Neural cell (in vitro differentiated cells): ENCODE measurements around the gene PCGF6.
A peak's percentile ranks its signal among the peaks of the same experiment; 100 is the strongest.

Source experiments
- EP300 ChIP-seq: fragments of 450-650 bp; conservative IDR thresholded peaks from 2 replicates; pipeline ENCODE4 v1.6.1; 2014; ENCODE audit warnings: antibody characterized with exemption, mild to moderate bottlenecking, moderate library complexity; ENCODE audit not compliant: poor library complexity, severe bottlenecking
- EZH2 ChIP-seq: fragments of 200-600, 300-800 bp; shearing (Covaris generic), sonication (generic); IDR thresholded peaks from 2 replicates; pipeline ENCODE4 v1.6.1; 2014; ENCODE audit warnings: antibody characterized with exemption, low read length, borderline replicate concordance, mild to moderate bottlenecking; ENCODE audit not compliant: insufficient read depth, poor library complexity, severe bottlenecking
- MXI1 ChIP-seq: fragments of 450-650 bp; conservative IDR thresholded peaks from 2 replicates; pipeline ENCODE4 v1.6.1; 2014; ENCODE audit warnings: antibody characterized with exemption, mild to moderate bottlenecking; ENCODE audit not compliant: poor library complexity, severe bottlenecking
- POLR2AphosphoS5 ChIP-seq: IDR thresholded peaks from 2 replicates; pipeline ENCODE4 v1.6.1; 2012
- RAD21 ChIP-seq: fragments of 450-650 bp; conservative IDR thresholded peaks from 2 replicates; pipeline ENCODE4 v1.6.1; 2014; ENCODE audit warnings: antibody characterized with exemption, mild to moderate bottlenecking, moderate library complexity
- SMC3 ChIP-seq: fragments of 450-650 bp; conservative IDR thresholded peaks from 2 replicates; pipeline ENCODE4 v1.6.1; 2014; ENCODE audit warnings: antibody characterized with exemption, mild to moderate bottlenecking, moderate library complexity; ENCODE audit not compliant: poor library complexity
- TAF1 ChIP-seq: IDR thresholded peaks from 2 replicates; pipeline ENCODE4 v1.6.1; 2012; ENCODE audit warnings: low read depth
- TF ChIP-seq, protein P1 (sequence below): fragments of 450-650 bp; IDR thresholded peaks from 2 replicates; pipeline ENCODE4 v1.5.1; 2014; ENCODE audit warnings: antibody characterized with exemption, mild to moderate bottlenecking, moderate library complexity; ENCODE audit not compliant: poor library complexity, severe bottlenecking
- TF ChIP-seq, protein P2 (sequence below): IDR thresholded peaks from 2 replicates; pipeline ENCODE4 v1.6.1; 2012; ENCODE audit warnings: borderline replicate concordance

GRCh38 chr10:103281753-103282152 is 69.2 kb downstream of the PCGF6 start:
- peak; percentile 92 for TF ChIP-seq POLR2AphosphoS5
- peak; percentile 96 for TF ChIP-seq TAF1
- TF ChIP-seq, protein P1, sequence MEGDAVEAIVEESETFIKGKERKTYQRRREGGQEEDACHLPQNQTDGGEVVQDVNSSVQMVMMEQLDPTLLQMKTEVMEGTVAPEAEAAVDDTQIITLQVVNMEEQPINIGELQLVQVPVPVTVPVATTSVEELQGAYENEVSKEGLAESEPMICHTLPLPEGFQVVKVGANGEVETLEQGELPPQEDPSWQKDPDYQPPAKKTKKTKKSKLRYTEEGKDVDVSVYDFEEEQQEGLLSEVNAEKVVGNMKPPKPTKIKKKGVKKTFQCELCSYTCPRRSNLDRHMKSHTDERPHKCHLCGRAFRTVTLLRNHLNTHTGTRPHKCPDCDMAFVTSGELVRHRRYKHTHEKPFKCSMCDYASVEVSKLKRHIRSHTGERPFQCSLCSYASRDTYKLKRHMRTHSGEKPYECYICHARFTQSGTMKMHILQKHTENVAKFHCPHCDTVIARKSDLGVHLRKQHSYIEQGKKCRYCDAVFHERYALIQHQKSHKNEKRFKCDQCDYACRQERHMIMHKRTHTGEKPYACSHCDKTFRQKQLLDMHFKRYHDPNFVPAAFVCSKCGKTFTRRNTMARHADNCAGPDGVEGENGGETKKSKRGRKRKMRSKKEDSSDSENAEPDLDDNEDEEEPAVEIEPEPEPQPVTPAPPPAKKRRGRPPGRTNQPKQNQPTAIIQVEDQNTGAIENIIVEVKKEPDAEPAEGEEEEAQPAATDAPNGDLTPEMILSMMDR: no peak
- no peak for TF ChIP-seq EZH2
- TF ChIP-seq RAD21: peak; percentile 54
- TF ChIP-seq EP300: peak; percentile 64
- TF ChIP-seq, protein P2, sequence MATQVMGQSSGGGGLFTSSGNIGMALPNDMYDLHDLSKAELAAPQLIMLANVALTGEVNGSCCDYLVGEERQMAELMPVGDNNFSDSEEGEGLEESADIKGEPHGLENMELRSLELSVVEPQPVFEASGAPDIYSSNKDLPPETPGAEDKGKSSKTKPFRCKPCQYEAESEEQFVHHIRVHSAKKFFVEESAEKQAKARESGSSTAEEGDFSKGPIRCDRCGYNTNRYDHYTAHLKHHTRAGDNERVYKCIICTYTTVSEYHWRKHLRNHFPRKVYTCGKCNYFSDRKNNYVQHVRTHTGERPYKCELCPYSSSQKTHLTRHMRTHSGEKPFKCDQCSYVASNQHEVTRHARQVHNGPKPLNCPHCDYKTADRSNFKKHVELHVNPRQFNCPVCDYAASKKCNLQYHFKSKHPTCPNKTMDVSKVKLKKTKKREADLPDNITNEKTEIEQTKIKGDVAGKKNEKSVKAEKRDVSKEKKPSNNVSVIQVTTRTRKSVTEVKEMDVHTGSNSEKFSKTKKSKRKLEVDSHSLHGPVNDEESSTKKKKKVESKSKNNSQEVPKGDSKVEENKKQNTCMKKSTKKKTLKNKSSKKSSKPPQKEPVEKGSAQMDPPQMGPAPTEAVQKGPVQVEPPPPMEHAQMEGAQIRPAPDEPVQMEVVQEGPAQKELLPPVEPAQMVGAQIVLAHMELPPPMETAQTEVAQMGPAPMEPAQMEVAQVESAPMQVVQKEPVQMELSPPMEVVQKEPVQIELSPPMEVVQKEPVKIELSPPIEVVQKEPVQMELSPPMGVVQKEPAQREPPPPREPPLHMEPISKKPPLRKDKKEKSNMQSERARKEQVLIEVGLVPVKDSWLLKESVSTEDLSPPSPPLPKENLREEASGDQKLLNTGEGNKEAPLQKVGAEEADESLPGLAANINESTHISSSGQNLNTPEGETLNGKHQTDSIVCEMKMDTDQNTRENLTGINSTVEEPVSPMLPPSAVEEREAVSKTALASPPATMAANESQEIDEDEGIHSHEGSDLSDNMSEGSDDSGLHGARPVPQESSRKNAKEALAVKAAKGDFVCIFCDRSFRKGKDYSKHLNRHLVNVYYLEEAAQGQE: peak; percentile 95
- peak; percentile 83 for TF ChIP-seq MXI1
- peak; percentile 52 for TF ChIP-seq SMC3
